Endometrial microvascular endothelial cells (primary cell): ENCODE data around the gene RAX. TPM values are rescaled to one million over a fixed set of nuclear protein-coding genes. Genes with fewer than 3 reads are reported as not detected.

Experiments
- in situ Hi-C: cut with HindIII; loops from 2 replicates; pipeline ENCODE4 v1.10.0; 2017; ENCODE audit warnings: low sequenced_read_pairs, low pct_unique_long_range_greater_than_20kb; ENCODE audit errors: inconsistent ontology term
- total RNA-seq: library from RNA; depleted of rRNA; stranded (reverse); fragments of >200 nt; gene quantifications from one replicate; pipeline ENCODE4 v1.2.3, GENCODE V29; 2015; ENCODE audit errors: inconsistent ontology term

Gene RAX
- total RNA-seq, 1 donor from 2014 or later, result not detected

DNA sequence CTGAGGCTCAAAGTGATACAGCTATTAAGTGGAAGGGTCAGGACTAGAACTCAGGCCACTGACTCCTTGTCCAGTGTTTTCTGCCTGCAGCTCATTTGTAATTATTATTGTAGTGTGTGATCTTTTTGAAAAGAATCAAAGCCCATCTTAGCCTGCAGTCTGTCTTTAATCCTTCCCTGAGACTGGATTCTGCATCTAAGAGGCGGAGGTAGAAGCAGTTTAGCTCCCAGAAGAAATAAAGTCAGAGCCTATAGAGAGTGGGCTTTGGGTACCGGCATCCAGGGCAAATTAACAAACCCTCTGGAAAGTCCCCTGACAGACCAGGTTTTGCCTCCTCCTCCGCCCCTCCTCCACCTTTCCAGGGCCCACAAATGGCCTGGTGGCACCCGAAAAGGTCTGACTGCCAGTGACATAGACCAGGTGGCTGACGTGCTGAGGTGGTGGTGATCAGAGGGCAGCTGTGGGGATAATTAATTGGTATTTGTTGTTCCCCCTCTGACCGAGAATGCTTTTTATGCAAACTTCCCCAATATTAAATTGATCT lies 2.2 kb upstream of the RAX start:
- in situ Hi-C loops, result no loop called here

DNA sequence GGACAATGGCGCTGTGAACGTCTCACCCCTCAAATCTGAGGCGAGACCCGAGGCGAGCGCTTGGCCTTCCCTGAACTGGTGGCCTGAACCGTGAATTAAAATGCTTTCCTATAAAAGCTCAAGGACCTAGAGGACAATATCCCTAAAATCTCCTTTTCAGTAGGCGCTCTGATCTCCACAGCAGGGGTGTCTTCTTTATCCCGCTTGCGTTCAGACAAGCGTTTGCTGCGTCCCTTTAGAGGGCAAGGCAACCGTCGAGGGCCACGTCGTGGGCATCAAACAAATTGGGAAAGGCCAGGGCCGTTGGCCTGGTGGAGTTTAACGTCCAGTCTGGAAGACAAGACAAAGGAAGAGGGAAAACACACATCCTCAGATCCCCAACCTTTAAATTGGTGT lies 1.3 kb upstream of the RAX start:
- in situ Hi-C loops, result no loop called here

DNA sequence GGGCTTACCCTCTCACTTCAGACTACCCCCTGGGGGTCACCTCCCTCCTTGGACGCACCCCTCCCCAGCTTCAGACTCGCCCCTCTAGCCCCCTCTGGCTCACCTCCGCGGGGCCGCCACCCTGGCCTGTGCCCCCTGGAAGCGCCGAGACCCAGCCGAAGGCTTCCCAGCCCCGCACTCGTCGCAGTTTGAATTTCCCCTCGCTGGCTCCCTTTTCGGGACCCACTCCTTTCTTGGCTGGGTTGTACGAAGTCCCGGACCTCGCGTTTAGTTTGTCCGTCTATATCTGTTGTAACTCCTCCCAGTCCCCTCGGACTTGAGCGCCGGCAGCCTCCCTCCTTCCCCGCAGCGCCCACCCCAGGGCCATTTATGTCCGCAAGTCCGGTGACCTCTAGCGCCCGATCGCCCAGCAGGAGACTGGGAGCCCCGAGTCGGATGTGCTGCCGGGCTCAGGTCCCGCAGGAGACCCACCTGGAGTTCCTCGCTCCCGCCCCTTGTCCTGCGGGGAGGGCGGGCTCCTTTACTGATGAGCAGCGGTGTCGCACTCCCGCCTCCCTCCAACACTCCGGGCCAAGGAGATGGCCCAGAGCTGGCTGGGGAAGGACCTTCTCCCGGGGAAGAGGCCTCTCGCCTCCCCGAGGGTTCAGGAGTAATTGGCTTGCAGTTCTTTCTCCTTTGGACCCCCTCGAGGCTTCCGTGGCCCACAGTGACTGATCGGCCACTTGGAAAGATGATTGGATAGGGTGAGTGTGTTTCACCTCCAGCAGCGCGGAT lies 692 bp upstream of the RAX start:
- in situ Hi-C loops, result no loop called here

DNA sequence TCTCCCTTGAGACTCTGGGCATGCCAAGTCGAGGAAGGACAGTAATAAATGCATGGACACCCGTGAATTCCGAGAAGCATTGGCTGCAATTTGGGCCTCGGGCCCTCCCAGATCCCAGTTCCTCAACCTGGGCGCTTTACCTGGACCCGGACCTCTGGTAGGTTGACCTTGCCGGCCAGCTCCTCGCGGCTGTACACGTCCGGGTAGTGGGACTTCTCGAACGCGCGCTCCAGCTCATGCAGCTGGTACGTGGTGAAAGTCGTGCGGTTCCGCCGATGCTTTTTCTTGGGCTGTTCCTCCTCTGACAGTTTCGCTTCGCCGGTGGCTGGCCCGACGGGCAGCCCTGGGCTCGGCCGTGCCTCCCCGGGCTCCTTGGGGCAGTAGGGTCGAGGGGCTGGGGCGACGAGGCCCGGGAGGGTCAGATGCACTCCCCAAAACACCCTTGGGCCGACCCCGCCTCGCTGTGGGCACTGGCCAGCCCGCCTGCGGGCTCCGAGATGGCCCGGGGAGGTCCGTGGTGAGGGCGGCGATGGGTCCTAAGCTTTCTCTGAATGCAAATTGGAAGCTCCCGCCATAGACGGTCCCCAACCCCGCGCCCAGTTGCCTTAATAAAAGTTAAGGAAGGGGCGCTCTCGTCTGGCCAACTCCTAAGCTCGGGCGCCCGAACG lies 899 bp downstream of the RAX start:
- in situ Hi-C loops, result no loop called here

DNA sequence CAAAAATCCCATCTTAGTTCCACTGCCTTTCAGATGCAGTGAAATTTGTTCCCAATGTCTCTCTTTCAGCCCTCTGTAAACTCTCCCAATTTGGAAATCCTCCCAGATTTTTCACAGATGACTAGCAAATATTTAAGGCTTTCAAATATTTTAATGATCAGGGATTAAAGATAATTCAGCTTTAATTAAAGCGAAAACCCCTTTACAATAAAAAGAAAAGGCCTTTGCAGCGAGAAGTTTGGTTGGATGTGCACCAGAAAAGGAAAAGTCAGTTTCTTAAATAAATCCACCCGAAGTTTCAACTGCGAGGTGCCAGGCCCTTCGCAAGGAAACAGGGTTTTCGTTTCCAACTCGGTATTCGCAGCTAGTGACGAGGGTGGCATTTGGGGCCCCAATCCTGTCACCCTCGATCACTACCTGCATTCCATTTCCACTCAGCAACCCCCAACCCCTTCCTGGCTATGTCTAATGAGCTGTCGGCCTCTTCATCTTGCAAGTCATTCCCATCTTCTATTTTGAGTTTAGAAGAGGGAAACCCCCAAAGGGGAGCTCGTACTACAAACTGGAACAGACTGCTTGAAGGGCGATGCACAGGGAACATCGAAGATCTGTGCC lies 1.5 kb downstream of the RAX start:
- in situ Hi-C loops, result no loop called here

DNA sequence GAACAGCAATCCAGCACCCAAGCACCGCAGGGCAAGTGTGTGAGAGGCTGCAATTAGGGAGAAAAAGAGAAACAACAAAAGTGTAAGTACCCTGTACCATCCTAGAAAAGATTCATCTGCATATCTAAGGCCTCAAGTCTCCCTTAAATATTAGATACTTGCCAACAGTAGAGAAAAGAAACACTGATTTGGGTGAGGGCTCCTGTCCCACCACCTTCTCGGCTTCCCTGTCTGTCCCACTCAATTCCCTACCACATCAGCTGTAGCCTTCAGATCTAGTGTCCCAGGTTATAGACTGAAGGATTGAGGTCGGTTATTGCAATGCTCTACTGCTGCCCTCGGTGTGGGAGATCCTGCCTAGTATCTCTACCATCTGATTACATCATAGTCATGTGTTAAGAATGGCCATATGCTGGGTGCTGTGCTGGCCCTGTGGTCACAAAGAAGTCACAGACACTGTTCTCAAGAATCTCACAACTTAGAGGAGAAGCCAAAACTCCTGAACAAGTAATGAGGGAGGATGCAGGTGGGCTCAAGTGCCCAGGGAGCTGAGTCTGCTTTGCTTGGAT lies 2.5 kb downstream of the RAX start:
- in situ Hi-C loops, result no loop called here

DNA sequence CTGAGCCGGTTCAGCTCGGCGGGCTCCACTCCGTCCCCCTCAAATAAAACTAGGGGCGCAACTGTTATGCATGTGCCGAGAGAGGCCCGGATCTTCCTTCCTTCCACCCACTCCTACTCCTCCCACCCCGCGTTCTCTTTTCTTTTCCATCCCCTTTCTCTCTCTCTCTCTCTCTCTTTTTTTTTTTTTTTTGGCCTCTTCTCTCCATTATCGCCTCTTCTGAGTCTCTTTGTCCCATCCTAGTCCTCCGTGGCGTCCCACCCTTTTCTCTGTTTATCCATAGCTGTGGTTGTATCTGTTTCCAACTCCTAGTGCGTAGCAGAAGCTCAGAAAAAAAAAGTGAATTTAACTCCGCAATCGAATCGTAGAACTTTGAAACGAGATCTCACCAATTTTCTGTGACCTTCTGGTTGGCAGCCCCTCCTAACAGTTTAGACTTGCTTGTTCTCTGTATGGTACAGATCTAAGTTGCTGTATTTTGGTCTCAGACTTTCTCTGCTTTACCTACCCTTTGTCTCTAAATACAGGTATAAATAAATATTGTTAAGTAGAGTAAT lies 3.6 kb downstream of the RAX start:
- in situ Hi-C loops, result no loop called here

DNA sequence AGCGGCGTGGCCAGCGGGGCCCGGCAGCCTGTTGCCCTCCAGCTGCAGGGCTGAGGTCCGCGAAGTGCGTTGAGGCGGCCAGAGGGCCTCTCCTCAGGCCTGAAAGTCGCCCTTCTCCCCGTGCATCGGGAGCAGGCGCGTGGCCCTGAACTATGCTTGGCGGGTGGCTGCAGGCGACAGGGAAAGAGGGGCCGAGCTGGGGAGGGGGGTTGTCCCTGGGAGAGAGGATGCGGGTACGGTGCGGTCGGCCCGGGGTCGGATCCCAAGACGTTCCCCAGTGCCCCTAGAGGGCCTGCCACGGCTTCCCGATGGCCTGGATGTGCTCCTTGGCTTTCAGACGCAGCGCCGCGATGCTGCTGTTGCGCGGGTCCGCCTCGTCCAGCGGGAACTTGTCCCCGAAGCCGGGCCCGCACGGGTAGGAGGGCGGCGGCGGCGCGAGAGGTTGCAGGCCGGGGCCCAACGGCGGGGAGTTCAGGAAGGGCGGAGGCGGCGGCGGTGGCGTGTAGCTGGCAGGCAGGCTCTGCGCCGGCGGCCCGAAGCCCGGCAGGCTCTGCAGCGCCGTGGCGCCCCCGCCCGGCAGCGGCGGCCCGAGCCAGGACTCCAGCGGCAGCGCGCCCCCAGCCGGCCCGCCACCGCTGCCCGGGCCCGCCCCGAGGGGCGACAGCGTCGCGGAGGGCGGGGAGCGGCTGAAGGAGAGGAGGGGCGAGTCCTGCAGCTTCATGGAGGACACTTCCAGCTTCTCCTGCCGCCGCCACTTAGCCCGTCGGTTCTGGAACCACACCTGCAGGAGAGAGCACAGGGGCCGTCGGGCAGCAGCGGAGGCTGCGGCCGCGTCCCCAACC lies 4.3 kb downstream of the RAX start:
- in situ Hi-C loops, result no loop called here

DNA sequence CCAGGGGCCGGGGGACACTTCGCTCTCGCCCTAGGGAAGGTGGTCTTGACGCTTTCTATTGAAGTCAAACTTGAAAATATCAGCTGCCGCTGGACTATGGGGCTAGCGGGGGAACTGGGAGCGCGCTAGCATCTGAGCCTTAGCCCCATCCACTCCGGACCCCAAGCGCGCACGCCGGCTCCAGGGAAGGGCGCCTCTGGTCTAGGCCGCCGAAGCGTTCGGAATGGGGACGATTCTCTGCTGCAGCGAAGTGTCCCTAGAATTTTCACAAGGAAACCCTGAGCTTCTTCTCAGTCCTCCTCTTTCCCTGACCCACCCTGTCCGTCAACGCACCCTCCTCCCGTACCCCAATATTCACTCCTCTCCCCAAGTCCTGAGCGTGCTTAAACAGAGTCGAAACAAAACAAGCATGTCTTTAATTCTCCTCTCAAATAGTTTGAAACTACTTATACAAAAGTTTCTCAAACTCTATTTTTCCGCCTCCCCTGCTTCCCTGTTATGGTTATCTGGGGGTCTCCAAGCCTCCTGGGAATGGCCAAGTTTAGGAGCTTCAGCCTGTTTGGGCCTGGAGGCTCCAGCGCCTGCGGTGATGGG lies 5.0 kb downstream of the RAX start:
- in situ Hi-C loops, result no loop called here

DNA sequence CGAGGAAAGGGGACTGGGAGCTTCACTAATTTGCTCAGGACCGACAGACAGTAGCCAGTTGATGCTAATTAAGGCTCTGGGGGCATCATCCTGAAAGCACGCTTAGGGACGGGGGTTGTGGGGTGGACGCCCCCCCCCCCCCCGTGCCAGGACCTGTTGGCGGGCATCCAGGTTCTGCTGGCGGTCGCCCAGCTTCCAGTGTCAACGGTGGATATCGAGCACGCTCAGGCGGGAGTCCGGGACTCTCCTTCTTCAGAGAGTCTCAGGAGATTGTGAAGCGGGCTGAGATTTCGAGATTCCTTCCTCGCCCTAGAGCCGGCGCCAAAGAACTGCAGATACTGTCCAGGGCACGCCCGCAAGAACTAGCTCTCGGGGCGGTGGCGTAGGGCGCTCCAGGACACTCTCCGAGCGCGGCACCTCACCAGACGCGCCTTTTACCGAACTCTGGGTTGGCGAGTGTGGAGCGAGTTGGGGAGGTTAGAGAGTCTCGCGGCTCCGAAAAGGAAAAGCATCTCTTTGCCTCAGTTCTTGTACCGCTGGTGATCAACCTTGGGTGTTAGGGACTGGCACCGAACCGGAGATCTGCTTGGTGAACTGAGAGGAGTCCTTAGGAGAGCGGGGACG lies 5.6 kb downstream of the RAX start:
- in situ Hi-C loops, result no loop called here

DNA sequence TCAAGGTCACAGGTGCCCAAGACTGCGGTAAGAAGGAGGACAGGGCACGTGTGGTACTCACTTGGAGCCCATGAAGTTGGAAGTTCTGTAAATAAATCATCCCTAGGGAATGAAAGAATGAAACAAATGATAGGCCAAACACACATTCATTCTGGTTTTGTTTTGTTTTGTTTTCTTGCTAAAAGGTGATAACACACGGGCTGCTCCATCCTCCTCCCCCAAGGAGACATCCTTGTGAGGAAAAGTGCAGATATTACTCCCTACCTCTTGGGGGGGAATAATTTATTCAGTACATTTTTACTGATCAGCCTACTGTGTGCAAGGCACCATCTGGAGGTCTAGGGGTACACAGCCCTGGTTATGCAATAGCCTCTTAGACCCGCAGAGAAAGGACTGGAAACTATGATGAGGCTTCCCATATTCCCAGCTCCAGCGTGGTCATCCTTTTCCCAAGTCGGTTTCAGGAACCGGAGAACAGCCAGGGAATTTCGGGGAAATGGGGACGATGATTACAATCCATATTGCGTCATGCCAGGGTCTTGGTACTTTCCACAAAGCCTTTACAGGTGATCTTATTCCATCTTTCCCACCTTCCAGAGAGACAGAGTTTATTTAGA lies 6.3 kb downstream of the RAX start:
- in situ Hi-C loops, result no loop called here

DNA sequence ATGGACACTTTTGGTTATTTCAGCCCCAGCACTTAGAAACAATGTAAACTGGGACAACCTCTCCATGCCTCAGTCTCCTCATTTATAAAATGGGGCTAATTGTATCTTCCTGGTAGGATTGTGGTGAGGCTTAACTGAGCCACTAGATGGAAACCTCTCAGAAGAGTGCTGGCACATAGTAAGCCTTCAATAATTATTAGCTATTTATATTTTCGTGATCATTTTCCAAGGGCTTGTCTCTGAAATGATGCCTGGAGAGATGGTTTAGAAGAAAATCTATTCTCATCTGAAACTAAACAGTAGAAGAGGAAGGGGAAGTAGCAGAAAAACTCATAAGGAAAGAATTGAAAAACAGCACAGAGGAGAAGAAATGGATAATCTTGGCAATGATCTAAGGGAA lies 6.8 kb downstream of the RAX start:
- in situ Hi-C loops, result no loop called here

DNA sequence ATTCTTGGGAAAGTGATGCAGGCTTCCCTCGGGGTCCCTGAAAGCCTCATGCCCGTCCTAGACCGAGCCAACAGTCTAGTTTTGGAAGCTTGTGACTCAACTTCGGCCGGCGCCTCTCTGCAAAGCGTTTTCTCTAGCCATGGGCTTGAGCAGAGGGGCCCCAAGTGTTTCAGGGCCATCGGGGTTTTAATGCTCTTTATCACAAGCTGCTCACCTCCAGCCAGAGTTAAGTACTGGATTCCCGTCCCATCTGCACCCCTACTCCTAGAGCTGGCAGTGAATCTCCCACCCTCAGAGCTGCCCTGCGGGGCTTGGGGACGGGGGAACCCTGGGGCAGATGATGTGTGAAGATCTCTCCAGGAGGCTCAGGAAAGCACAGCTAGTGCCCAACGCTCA lies 7.3 kb downstream of the RAX start:
- in situ Hi-C loops, result no loop called here

DNA sequence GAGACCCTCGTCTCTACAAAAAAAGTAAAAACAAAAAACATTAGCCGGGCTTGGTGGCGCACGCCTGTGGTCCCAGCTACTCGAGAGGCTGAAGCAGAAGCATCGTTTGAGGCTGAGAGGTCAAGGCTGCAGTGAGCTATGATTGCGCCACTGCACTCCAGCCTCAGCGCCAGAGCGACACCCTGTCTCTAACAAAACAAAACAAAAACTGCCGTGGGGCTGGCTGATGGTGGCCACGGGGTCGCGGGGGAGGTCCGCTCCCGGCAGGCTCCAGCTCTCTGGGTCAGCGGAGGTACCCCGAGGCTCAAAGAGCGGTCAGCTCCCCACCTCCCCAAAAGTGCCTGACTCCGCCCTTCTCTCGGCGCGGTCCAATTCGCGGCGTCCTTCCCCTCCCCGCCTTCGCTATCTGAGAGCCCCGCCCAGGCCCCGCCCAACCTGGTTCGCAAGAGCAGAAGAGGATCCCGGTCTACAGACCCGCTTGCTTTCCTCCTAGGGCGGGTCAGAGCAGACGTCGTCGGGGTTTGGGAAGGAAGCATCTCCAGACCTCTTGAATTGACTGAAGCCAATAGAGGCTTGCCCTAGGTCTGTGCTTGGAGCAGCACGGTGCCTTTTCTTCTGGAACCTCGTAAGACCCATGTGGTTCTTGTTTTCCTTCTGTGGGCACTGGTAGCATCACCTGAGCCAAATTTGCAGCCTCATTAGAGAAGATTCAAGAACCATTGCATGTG lies 7.8 kb downstream of the RAX start:
- in situ Hi-C loops, result no loop called here

DNA sequence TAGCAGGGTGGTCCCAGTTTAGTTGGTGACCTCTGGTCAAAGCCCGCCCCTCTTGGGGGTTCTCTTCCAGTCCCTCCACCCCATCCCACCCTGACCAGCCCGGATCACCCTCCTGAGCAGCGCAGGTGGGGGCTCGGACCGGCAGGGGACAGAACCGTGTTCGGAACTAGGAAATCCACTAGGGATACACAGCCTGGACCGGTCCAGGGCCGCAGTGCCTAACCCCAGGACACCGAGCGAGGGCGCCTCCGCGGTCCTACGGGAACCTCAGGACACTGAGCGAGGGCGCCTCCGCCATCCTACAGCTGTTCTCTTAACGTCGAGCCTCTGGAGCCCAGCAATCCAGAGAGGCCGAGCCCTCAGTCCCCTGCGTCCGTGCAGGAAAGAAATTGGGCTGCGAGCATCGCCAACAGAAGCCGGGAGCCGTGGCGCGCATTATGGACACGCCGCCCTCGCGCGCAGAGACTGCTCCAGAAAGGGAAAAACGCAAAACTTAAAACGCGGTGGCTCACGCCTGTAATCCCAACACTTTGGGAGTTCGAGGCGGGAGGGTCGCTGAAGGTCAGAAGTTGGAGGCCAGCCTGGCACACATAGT lies 8.5 kb downstream of the RAX start:
- in situ Hi-C loops, result no loop called here

DNA sequence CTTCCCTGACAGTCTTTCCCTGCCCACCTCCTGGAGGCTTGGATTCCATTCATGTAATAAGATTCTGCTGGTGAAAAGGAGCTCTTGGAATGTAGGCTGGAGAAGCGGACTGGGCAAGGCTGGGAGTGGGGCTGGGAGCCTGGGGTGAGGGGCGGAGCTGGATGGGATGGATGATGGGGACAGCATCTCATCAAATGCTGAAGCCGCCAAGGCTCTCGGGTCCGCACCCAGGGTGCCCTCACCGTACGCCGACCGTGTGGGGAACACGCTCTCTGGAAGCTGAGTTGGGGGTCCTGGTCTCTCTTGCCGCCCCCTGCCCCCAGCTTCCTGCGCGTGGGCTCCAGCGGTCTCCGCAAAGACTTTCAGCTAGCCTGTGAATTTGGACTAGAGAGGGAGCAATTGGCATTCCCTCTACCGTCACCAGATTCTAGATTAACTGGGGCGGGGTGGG lies 9.1 kb downstream of the RAX start:
- in situ Hi-C loops, result no loop called here
